MCF 10A (cell line): Measurements from ENCODE around the gene MAP3K4. TPM values are rescaled to one million over a fixed set of nuclear protein-coding genes. Genes with fewer than 3 reads are reported as not detected.

Source experiments
- BruUV-seq: library from RNA; stranded (reverse); fragments of 400-500 nt; replicated peaks from 2 replicates; lab custom pipeline; 2021; lab: Mats Ljungman, UMichigan
- CTCF ChIA-PET: fragments of 300-600 bp; sonication (Branson Sonifier 250); formaldehyde crosslinking; extraction: SDS; loops from one replicate; lab custom pipeline; 2021; ENCODE audit warnings: antibody characterized with exemption, inconsistent platforms; lab: Yijun Ruan, JAX
- POLR2A ChIA-PET: fragments of 300-600, 350-650 bp; sonication (Branson Sonifier 250); formaldehyde crosslinking; extraction: SDS; loops from one replicate; lab custom pipeline; 2020; ENCODE audit warnings: antibody characterized with exemption, inconsistent platforms; lab: Yijun Ruan, JAX
- DNase-seq: peaks from one replicate; pipeline ENCODE4 v3.0.0-alpha.2; 2018; ENCODE audit not compliant: unreplicated experiment
- H3K27ac Mint-ChIP-seq: one replicate; pipeline ENCODE4 v1.8.0; 2022; ENCODE audit warnings: mild to moderate bottlenecking, low read depth, mixed read lengths; ENCODE audit not compliant: unreplicated experiment
- H3K27me3 Mint-ChIP-seq: one replicate; pipeline ENCODE4 v1.8.0; 2022; ENCODE audit warnings: mixed read lengths; ENCODE audit not compliant: insufficient read depth, unreplicated experiment
- H3K36me3 Mint-ChIP-seq: one replicate; pipeline ENCODE4 v1.8.0; 2022; ENCODE audit warnings: mild to moderate bottlenecking, moderate library complexity, mixed read lengths; ENCODE audit not compliant: insufficient read depth, unreplicated experiment
- H3K4me1 Mint-ChIP-seq: one replicate; pipeline ENCODE4 v1.8.0; 2022; ENCODE audit warnings: mixed read lengths; ENCODE audit not compliant: insufficient read depth, unreplicated experiment
- H3K4me3 Mint-ChIP-seq: one replicate; pipeline ENCODE4 v1.8.0; 2022; ENCODE audit warnings: mild to moderate bottlenecking, moderate library complexity, mixed read lengths; ENCODE audit not compliant: unreplicated experiment
- H3K9me3 Mint-ChIP-seq: one replicate; pipeline ENCODE4 v1.8.0; 2022; ENCODE audit warnings: mixed read lengths; ENCODE audit not compliant: unreplicated experiment
- intact Hi-C: fragments of 100-400 bp; cut with micrococcal nuclease; formaldehyde crosslinking; loops from 2 replicates; pipeline ENCODE4 v1.14.1; 2022
- total RNA-seq: library from RNA; stranded (reverse); gene quantifications from 2 replicates; pipeline ENCODE4 v1.2.3, GENCODE V29; 2022
- TF ChIP-seq, protein P1 (sequence below): fragments of 200-600 bp; IDR thresholded peaks from one replicate; pipeline ENCODE4 v1.8.0; 2022; ENCODE audit warnings: antibody characterized with exemption, mild to moderate bottlenecking; ENCODE audit not compliant: unreplicated experiment

The MAP3K4 gene
- total RNA-seq, 1 experiment from 2014 or later, result 38.7 TPM

DNA sequence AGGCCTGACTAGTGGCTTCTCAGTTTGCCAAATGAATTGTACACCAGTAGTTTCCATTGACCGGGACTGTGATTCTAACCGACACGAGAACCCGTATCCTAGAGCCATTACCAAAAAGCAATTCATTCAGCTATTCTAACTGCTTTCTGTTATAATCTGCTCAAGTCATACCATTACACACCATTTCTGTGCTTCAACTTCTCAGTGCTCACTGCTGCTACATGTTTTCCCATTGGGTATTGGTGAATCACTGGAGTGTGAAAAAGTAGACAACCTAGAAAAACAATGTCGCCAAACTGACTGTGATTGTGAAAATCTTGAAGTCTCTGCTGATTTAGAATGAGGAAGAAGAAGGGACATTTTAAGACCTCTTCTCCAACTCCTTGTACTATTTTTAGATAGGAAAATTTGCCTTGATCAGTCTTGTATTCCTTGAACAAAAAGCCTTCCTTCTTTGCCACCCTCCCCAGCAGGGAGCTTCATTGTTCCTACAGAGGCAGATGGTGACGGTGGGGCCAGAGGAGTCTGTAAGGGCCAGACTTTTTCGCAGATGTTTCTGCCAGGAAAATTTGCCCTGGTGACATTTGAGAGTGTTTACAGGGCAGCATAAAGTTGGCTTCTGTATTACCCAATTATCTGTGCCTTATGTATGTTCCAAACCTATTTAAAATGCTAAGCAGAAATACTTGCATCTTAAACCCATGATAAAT is 31.7 kb upstream of the MAP3K4 start:
- TF ChIP-seq, protein P1, sequence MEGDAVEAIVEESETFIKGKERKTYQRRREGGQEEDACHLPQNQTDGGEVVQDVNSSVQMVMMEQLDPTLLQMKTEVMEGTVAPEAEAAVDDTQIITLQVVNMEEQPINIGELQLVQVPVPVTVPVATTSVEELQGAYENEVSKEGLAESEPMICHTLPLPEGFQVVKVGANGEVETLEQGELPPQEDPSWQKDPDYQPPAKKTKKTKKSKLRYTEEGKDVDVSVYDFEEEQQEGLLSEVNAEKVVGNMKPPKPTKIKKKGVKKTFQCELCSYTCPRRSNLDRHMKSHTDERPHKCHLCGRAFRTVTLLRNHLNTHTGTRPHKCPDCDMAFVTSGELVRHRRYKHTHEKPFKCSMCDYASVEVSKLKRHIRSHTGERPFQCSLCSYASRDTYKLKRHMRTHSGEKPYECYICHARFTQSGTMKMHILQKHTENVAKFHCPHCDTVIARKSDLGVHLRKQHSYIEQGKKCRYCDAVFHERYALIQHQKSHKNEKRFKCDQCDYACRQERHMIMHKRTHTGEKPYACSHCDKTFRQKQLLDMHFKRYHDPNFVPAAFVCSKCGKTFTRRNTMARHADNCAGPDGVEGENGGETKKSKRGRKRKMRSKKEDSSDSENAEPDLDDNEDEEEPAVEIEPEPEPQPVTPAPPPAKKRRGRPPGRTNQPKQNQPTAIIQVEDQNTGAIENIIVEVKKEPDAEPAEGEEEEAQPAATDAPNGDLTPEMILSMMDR, result no peak
- H3K4me1 Mint-ChIP-seq, result no peaks in the 10 kb centered on the region
- ChIA-PET CTCF (interaction anchor here (0.6 to 1.8 kb wide), 2 partner anchors 32 to 144 kb away, joined by 3 to 4 read pairs; no protein-coding TSS in a partner anchor), POLR2A (interaction anchor here (0.7 to 1.4 kb wide), 3 partner anchors 10 to 171 kb away, joined by 3 to 5 read pairs (median 3); no protein-coding TSS in a partner anchor)
- H3K4me3 Mint-ChIP-seq, result no peak overlapping the region
- H3K27ac Mint-ChIP-seq, result no peak overlapping the region
- DNase-seq, result no peak
- H3K9me3 Mint-ChIP-seq, result no peaks in the 10 kb centered on the region
- no peaks in the 10 kb centered on the region for H3K36me3 Mint-ChIP-seq
- intact Hi-C loops, result no loop called here
- H3K27me3 Mint-ChIP-seq, result peaks cover 10% of the 10 kb centered on the region
- no TSS peak for BruUV-seq

DNA sequence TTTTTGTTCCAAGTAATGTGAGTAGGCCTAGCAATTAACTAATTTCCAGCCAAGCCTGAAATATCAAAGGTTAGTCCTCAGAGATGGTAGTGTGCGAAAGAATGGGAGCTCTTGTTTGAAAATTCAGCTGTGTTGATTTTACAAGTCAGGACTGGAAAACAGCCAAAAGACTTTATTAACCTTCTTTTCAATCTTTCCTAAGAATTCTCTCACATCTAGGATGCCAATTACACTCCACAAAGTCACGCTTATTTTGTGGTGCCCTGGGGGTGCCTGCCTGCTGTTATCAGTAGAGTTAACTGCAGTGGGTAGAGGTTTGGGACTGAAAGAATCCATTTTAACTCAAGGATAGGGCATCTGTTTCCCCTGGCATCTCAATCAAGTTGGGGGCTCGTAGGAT is 30.7 kb upstream of the MAP3K4 start:
- intact Hi-C loops, result no loop called here
- no peak for DNase-seq
- TF ChIP-seq, protein P1, result no peak
- Mint-ChIP-seq H3K27me3 (peaks cover 6% of the 10 kb centered on the region), H3K27ac (no peak overlapping the region), H3K4me3 (no peak overlapping the region), H3K4me1 (no peaks in the 10 kb centered on the region), H3K36me3 (no peaks in the 10 kb centered on the region), H3K9me3 (no peaks in the 10 kb centered on the region)
- BruUV-seq, result no TSS peak
- CTCF ChIA-PET, result interaction anchor here (0.8 kb wide), 1 partner anchor 23 kb away, joined by 3 read pairs; no protein-coding TSS in a partner anchor
- POLR2A ChIA-PET, result interaction anchor here (0.7 to 1.4 kb wide), 3 partner anchors 11 to 172 kb away, joined by 3 to 5 read pairs (median 3); no protein-coding TSS in a partner anchor

DNA sequence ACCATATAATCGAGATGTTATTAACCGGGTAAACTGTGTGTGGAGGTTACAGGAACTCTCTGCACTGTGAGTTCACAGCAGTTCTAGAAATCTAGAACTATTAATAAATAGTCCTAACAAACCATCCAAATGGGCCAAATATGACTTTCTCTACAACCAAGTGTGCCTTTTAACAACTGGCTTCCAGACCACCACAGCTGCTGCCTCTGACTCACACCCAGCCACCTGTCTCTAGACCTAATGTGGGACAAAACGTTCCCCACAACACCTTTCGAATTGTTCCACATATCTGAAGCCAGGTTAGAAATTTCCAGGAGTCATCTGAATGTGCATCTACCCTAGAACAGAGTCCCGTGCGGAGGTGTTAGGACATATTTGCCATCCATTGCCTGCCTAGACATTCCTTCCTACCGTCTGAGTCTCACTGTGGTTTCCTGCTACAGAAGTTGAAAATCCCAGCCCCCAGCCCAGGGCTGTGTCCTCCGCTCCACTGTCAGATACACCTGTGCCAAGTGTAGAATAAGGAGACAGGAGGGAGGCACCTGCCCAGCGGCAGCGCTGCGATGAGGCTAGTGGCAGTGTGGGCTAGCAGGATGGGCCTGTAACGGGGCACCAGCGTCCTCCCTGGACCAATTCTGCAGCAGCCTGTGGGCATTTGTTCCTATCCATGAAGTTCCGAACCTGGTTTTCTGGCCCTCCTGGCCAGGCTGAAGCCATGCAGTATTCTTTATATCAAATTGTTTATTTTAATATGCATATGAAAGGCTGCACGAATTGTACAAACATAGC is 28.5 kb upstream of the MAP3K4 start:
- intact Hi-C loops, result no loop called here

More for the DNA sequence above, 28.5 kb upstream of the MAP3K4 start:
- POLR2A ChIA-PET, result no interaction called here
- TF ChIP-seq, protein P1, result no peak
- DNase-seq, result no peak
- Mint-ChIP-seq H3K27ac (no peak overlapping the region), H3K36me3 (no peaks in the 10 kb centered on the region), H3K9me3 (no peaks in the 10 kb centered on the region), H3K4me3 (no peak overlapping the region), H3K4me1 (no peaks in the 10 kb centered on the region), H3K27me3 (no peaks in the 10 kb centered on the region)
- no TSS peak for BruUV-seq
- CTCF ChIA-PET, result no interaction called here
